ENCODE results near the gene MYH6. TPM values are rescaled to one million over a fixed set of nuclear protein-coding genes. Genes with fewer than 3 reads are reported as not detected.

Gene MYH6
- total RNA-seq, 4 donors from 2014 or later = not detected

GRCh38 chr14:23432102-23432925 lies 24.2 kb upstream of the MYH6 start:
- Histone ChIP-seq H3K36me3 (no peaks in the 10 kb centered on the region), H3K27ac (no peak overlapping the region), H3K4me3 (no peak overlapping the region), H3K4me1 (no peaks in the 10 kb centered on the region), H3K9me3 (no peaks in the 10 kb centered on the region), H3K27me3 (no peaks in the 10 kb centered on the region)
- DNase-seq = no peak
- TF ChIP-seq CTCF (IDR thresholded peaks at IDR 0.05) (no peak), POLR2A (IDR thresholded peaks at IDR 0.05) (no peak)
- WGBS, 2 donors = 71 to 81% methylated on average over 9 to 15 of the region's 17 CpGs
- intact Hi-C loops (cut with DNase I) = no loop called here

GRCh38 chr14:23431486-23431885 lies 23.4 kb upstream of the MYH6 start:
- Histone ChIP-seq H3K27me3 (no peaks in the 10 kb centered on the region), H3K9me3 (no peaks in the 10 kb centered on the region), H3K27ac (no peak overlapping the region), H3K36me3 (no peaks in the 10 kb centered on the region), H3K4me3 (no peak overlapping the region), H3K4me1 (no peaks in the 10 kb centered on the region)
- TF ChIP-seq POLR2A (IDR thresholded peaks at IDR 0.05) (no peak), CTCF (IDR thresholded peaks at IDR 0.05) (no peak)
- 60 to 86% methylated on average over 1 to 6 of the region's 10 CpGs for WGBS, 2 donors
- intact Hi-C loops (cut with DNase I) = no loop called here
- DNase-seq = no peak

- H3K27ac ChIP-seq = no peak overlapping the region
- DNase-seq = no peak
These were observed 22.6 kb upstream of the MYH6 start for GRCh38 chr14:23430723-23431085.

GRCh38 chr14:23430016-23430722 lies 22.1 kb upstream of the MYH6 start:
- Histone ChIP-seq H3K27me3 (no peaks in the 10 kb centered on the region), H3K9me3 (no peaks in the 10 kb centered on the region), H3K27ac (no peak overlapping the region), H3K4me1 (no peaks in the 10 kb centered on the region), H3K36me3 (no peaks in the 10 kb centered on the region), H3K4me3 (no peak overlapping the region)
- intact Hi-C loops (cut with DNase I) = no loop called here
- TF ChIP-seq POLR2A (IDR thresholded peaks at IDR 0.05) (no peak), CTCF (IDR thresholded peaks at IDR 0.05) (no peak)
- no peak for DNase-seq
- WGBS, 2 donors = 73 to 74% methylated on average over 5 to 10 of the region's 10 CpGs

More at GRCh38 chr14:23430723-23431085, 22.6 kb upstream of the MYH6 start:
- H3K4me1 ChIP-seq = no peaks in the 10 kb centered on the region
- no peaks in the 10 kb centered on the region for H3K9me3 ChIP-seq
- no peaks in the 10 kb centered on the region for H3K36me3 ChIP-seq
- no peak for TF ChIP-seq POLR2A (IDR thresholded peaks at IDR 0.05)
- no peak for TF ChIP-seq CTCF (IDR thresholded peaks at IDR 0.05)
- H3K27me3 ChIP-seq = no peaks in the 10 kb centered on the region
- no peak overlapping the region for H3K4me3 ChIP-seq
- 0 to 54% methylated on average over 1 to 2 of the region's 2 CpGs for WGBS, 2 donors
- intact Hi-C loops (cut with DNase I) = no loop called here

All from esophagus squamous epithelium (tissue), 5 donors.